ENCODE results near the gene TTC21A.

The TTC21A gene

GRCh38 chr3:39115870-39116269, 8.4 kb downstream of the TTC21A start (continued):
- TF ChIP-seq ZNF148 (tag by site-specific recombination; IDR thresholded peaks at IDR 0.05; ENCODE audit: borderline replicate concordance) = no peak

GRCh38 chr3:39118079-39118478, 10.6 kb downstream of the TTC21A start:
- no peak for TF ChIP-seq ZNF701 (tag by site-specific recombination; IDR thresholded peaks at IDR 0.05)
- no peak for TF ChIP-seq ZNF16 (tag by site-specific recombination; IDR thresholded peaks at IDR 0.05; ENCODE audit: low read depth)
- no peak for TF ChIP-seq ZNF449 (tag by site-specific recombination; IDR thresholded peaks at IDR 0.05)
- no peak for TF ChIP-seq REPIN1 (tag by site-specific recombination; IDR thresholded peaks at IDR 0.05; ENCODE audit: low read depth)
- no peak for TF ChIP-seq ZNF366 (tag by site-specific recombination; conservative IDR thresholded peaks at IDR 0.05)
- no peak for TF ChIP-seq ZNF629 (tag by site-specific recombination; IDR thresholded peaks at IDR 0.05)
- TF ChIP-seq ZNF580 (tag by site-specific recombination; IDR thresholded peaks at IDR 0.05) = no peak
- TF ChIP-seq ZNF302 (tag by site-specific recombination; IDR thresholded peaks at IDR 0.05; ENCODE audit: low read depth) = no peak
- TF ChIP-seq ZNF398 (tag by site-specific recombination; IDR thresholded peaks at IDR 0.05) = no peak
- no peak for TF ChIP-seq ZNF202 (tag by site-specific recombination; IDR thresholded peaks at IDR 0.05; ENCODE audit: borderline replicate concordance)
- TF ChIP-seq ZNF843 (tag by site-specific recombination; IDR thresholded peaks at IDR 0.05) = no peak
- TF ChIP-seq MYNN (tag by site-specific recombination; IDR thresholded peaks at IDR 0.05; ENCODE audit: borderline replicate concordance) = no peak
- no peak for TF ChIP-seq BCL6B (tag by site-specific recombination; IDR thresholded peaks at IDR 0.05)
- ChIA-PET CTCF (interaction anchor here (0.9 to 1.7 kb wide), 3 partner anchors 49 to 174 kb away, joined by 3 to 8 read pairs (median 5); no protein-coding TSS in a partner anchor), POLR2A (interaction anchor here (1.1 kb wide), 1 partner anchor 10 kb away, joined by 3 read pairs; the partner anchor contains the start of genes GORASP1 and TTC21A)
- Histone ChIP-seq H3K4me3 (ENCODE audit: low read depth, low read length) (no peak overlapping the region), H3K36me3 (ENCODE audit: control insufficient read depth in 2 of 2, insufficient read depth in 1 of 2, low read length in 2 of 2) (no peaks in the 10 kb centered on the region), H3K27ac (ENCODE audit: extremely low read depth, low read depth, low read length) (no peak overlapping the region), H3K9me3 (ENCODE audit: control insufficient read depth, insufficient read depth, low read depth, low read length) (no peaks in the 10 kb centered on the region), H3K4me1 (ENCODE audit: control insufficient read depth, insufficient read depth, low read length) (no peaks in the 10 kb centered on the region)
